Stimulated activated CD4-positive, alpha-beta T cell treated with anti-CD3 and anti-CD28 coated beads, Interleukin-15, amount 100 ng/mL, for 24 hours (primary cell): Measurements from ENCODE around the gene EXOC6.

ENCODE experiments used
- DNase-seq: peaks from one replicate; pipeline ENCODE4 v3.0.0-alpha.2; 2020

EXOC6 gene

DNA sequence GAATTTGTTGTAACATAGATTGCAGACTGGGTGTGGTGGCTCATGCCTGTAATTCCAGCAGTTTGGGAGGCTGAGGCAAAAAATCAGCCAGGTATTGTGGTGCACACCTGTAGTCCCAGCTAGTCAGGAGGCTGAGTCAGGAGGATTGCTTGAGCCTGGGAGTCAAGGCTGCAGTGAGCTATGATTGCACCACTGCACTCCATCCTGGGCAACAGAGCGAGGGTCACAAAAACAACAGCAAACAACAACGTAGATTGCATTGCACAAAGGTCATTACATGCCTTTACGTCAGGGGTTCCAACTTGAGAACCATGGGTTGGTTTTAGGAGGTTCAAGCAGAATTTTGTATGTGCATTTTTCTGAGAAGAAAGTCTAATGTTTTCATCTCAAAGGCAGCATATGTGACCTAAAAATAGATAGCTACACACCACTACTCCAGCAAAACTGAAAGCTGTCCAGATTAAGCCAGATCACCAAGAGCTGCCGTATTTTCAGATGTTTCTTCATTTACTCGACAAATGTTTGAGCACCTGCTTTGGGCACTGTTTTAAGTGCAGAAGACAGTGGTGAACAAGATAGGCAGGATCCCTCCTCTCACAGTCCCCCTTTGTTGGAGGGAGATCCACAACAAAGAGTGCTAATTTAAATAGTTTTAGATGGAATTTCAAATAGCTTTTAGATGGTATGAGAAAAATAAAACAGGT lies 183.9 kb downstream of the EXOC6 start:
- no peak for DNase-seq

GRCh38 chr10:93032809-93033137 lies 184.5 kb downstream of the EXOC6 start:
- DNase-seq: no peak

- DNase-seq: no peak
These were observed 186.1 kb downstream of the EXOC6 start for GRCh38 chr10:93034426-93034825.

DNA sequence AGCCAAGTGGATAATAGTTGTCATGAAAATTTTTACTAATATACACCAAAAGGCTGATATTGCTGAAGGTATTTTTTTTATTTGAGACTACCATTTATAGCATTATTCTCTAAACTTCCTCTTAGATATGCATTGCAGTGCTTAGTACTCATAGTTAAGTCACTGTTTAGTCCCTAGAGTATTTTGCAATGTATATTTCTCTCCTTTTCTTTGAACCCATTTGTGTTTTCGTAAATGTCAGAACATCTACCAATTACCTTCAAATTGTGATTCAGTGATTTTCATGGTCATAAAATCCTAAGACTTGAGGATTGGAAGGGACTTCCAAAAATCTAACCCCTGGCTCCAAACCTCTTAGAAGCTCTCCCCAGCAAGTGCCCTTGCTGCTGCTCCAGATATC lies 190.8 kb downstream of the EXOC6 start:
- no peak for DNase-seq

GRCh38 chr10:93039721-93040120 lies 191.4 kb downstream of the EXOC6 start:
- no peak for DNase-seq

GRCh38 chr10:93054486-93054885 lies 206.2 kb downstream of the EXOC6 start:
- DNase-seq: no peak

DNA sequence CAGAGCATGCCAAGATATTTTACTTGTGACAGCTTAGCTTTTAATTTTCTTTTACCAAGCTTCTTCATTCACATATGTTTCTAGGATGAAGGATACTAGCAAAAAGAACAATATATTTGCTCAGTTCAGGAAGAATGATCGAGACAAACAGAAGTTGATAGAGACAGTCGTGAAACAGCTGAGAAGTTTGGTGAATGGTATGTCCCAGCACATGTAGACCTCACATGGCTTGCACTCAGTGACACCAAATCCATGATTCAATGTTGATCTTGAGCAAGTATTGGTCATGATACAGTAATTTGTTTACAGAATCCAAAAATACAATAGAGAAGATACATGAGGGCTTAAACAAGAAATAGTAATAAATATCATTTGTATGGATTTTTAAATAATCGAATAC lies 209.8 kb downstream of the EXOC6 start:
- DNase-seq: no peak

DNA sequence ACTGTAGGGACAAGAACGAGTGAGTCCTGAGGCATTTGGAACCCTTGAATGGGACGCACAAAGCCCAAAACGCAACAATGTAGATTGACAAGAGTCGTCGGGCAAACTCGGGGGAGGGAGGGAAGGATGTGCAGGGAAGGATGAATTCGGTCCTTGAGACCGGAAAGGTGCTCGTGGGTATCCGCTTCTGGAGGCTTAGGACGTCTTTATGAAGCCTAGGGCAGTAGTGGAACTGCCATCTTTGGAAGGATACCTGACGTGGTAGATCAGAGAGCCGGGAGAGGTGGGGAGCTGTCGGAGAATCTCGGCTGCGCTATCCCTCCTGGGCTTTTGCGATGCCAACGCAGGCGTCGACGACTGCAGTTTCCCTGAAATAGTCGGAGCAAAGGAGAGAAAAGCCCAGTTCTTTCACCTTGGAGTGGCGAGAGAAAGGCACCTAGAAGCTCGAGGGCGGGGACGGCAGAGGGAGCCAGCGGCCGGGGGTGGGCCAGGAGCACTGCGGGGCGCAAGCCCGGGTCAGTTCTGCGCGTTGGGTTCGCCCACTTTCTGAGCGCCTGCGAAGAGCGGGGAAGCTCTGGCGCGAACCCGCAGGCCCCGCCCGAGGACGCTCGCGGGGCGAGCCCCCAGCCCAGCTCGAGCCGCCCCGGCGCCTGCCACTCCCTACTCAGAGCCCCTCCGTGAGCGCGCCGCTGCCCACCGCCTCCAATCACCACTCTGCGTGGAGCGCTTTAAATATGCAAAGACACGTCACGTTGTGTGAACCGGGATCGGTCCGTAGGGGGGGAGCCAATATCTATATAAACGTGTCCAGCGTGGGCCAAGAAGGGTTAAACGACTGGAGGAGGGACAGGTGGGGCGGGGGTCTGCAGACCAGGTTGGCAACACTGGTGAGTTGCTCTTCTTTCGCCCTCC lies 211.9 kb downstream of the EXOC6 start, which contains the start of gene CYP26C1:
Gene CYP26C1, plus strand, starts transcription at position 824 of the 912 bp plus-strand sequence. CDS start 466 bp downstream, outside the sequence.
- DNase-seq: no peak

DNA sequence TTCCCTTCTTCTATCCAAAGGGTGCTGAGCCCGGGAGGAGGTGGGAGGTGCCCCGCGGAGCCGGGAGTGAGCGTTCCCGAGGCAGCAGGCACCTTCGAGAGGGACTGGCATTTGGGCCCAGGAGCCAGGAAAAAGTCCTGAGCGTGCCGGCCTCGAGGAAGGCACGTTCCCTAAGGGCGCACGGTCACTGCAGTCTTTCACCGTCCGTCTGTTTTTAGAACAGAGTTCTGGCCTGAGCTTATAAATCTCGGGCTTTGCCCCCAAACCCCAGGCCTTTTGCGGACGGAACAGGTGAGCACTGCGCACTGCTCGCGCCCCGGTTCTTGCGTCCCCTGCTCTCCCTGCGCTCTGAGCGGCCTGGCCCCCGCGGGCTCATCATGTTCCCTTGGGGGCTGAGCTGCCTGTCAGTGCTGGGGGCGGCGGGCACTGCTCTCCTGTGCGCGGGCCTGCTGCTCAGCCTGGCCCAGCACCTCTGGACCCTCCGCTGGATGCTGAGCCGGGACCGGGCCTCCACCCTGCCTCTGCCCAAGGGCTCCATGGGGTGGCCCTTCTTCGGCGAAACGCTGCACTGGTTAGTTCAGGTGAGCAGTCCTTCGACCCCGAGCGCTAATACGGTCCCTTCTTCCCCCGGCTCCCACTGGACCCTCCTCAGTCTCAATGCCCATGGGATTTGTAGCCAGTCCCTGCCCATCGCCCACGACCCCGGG lies 212.7 kb downstream of the EXOC6 start:
- no peak for DNase-seq

DNA sequence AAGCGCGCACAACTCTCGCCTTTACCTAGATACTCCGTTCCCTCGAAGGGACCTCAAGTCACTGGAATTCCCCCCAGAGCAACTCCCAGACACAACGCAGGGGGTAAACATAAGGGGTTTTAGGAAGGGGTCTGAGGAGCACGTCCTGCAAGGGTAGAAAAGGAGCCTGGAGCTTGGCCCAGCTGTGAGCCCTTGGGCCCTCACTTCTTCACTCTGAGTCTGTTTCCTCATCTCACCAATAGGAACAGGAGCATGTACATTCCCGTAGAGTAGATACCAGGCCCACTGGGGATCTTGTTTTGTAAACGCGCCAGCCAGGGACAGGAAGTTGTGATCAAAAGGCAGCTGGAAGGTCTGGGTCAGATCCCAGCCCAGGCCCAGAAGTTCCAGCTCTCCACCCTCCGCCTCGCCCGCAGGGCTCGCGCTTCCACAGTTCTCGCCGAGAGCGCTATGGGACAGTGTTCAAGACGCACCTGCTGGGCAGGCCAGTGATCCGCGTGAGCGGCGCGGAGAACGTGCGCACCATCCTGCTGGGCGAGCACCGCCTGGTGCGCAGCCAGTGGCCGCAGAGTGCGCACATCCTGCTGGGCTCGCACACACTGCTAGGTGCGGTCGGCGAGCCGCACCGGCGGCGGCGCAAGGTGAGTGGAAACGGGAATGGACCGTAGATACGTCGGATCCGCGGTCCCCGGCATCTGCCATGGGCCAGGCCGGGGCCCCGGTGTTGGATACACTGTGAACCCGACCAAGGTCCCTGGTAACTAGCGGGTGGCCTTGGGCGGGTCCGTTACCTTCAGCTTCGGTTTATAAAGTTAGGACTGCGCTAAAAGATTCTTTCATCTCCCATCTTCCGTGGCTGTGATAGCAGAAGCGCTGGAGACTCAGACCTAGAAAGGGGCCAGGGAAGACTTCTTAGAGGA lies 213.5 kb downstream of the EXOC6 start:
- peak; percentile 41 for DNase-seq

DNA sequence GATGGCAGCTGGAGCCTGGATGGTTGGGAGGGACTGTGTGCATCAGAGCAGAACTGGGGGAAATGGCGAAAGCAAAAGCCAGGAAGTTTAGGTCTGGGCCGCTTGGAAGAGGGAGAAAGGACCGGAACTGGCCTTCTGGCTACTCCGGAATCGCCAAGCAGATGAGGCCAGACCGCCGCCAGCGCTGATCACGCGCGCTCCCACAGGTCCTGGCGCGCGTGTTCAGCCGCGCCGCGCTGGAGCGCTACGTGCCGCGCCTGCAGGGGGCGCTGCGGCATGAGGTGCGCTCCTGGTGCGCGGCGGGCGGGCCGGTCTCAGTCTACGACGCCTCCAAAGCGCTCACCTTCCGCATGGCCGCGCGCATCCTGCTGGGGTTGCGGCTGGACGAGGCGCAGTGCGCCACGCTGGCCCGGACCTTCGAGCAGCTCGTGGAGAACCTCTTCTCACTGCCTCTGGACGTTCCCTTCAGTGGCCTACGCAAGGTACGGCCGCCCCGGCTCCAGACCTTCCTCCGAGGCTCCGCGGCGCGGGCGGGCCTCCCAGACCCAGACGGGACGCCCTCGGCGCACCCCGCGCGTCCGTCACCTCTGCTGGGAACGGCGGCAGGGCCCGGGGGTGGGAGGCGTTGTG lies 214.3 kb downstream of the EXOC6 start:
- DNase-seq: peak; percentile 74

- no peak for DNase-seq
These were observed 215.0 kb downstream of the EXOC6 start for GRCh38 chr10:93063144-93063976.

DNA sequence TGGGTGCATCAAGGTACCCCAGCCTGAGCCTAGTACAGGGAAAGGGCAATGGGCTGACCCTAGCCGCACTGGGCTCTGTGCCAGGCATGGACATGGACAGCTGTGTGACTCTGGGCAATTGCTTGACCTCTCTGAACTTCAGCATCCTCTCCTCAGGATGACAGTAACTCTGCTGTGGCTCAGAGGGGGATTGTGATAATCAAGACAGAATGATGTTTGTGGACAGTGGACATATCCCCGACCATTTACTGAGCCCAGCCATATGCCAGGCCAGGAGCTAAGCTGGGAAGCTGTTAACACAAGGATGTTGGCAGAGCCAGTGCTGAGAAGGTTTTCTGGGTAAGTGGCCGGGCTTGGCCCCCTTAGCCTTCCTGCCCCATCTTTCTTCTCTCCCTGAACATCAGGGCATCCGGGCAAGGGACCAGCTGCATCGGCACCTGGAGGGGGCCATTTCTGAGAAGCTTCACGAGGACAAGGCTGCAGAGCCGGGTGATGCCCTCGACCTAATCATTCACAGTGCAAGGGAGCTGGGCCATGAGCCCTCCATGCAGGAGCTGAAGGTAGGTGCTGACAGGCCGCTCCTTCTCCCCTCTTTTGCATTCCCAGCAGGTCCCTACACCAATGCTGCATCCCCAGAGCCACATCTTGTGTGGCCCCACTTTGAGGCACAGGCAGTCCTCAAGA lies 215.8 kb downstream of the EXOC6 start:
- DNase-seq: no peak

GRCh38 chr10:93064874-93065660 lies 216.7 kb downstream of the EXOC6 start:
- no peak for DNase-seq

DNA sequence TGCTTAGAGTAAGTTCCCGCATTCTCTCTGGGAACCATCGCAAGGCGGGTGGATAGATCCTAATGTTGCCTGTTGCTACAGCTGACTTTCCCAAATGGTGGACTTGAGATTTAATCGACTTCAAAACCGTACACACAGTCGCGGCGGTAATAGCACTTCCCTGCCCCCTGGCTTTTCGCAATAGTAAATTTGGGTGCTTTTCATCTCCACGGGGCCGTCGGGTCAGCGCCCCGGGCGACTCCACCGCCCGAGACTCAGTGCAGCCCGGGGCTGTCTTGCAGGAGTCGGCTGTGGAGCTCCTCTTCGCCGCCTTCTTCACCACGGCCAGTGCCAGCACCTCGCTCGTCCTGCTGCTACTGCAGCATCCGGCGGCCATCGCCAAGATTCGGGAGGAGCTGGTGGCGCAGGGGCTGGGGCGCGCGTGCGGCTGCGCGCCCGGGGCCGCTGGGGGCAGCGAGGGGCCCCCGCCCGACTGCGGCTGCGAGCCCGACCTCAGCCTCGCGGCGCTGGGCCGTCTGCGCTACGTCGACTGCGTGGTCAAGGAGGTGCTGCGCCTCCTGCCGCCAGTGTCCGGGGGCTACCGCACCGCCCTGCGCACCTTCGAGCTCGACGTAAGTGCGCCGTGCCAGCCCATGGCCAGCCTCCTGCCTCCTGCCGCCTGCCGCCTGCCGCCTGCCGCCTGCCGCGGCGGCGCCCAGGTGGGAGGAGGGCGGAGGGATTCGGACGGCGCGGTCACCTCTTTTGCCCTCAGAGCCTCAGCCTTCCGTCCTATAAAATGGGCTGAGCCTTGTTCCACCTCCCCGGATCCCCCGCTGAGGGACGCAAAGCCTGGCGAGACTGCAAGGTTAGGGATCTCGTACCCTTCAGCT lies 217.6 kb downstream of the EXOC6 start:
- DNase-seq: no peak

GRCh38 chr10:93066544-93066913 lies 218.2 kb downstream of the EXOC6 start:
- no peak for DNase-seq

DNA sequence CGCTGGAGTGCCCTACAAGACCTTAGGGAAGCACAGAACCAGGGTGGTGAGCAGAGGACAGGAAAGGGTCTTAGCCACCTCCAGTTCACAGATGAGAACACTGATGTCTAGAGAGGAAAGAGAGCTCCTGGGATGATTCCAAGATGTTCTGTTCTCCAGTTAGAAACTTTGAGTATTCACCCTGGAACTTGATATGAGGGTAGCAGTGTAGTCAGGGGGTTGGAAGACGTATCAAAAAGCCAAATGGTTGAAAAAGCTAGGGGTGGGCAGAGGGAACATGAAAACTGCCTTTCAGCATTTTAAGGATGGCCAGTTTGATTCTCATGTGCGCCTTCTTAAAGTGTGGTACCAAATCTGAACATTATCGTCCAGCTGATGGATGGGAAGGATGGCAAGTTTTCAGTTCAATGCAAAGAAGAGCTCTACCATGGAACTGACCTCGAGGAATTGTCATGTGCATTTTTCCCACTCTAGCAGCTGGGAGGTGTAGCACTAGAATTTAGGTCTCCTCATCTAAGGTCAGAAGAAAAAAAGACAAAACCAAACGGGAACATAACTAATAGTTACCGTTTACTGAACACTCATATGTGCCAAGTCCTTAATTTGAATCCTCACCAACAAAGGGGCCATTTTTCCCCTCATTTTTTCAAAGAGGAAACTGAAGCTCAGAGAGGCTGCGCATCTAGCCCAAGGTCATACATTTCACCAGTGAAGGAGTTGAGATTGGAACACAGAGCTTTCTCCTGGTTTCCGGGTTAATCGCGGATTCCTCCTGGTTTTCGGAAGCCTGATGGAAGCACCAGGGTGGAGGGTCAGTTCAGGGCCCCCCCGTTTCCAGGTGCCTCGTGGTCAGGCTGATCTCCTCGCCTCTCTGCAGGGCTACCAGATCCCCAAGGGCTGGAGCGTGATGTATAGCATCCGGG lies 219.4 kb downstream of the EXOC6 start:
- DNase-seq: no peak
